GM23338 (cell line): ENCODE results near the gene NEK2. TPM values are rescaled to one million over a fixed set of nuclear protein-coding genes. Genes with fewer than 3 reads are reported as not detected.
"Not testable (repeated sequence)": the region's sequence is repeated elsewhere in the genome, so short reads cannot be mapped to it uniquely, and the experiment has no call there.

ENCODE experiments used
- ATAC-seq: fragments of 200-7000 bp; cut with Tn5 transposase; 3 replicates; pipeline ENCODE4 v1.9.1; 2020
- DNase-seq: peaks from one replicate; pipeline ENCODE4 v3.0.0-alpha.2; 2015; ENCODE audit warnings: low spot score
- H2AFZ ChIP-seq: fragments of 200-600 bp; sonication (generic); 2 replicates; pipeline ENCODE4 v1.8.0; 2016; ENCODE audit warnings: antibody characterized with exemption, mild to moderate bottlenecking, moderate library complexity
- H3F3A ChIP-seq: fragments of 200-600 bp; sonication (generic); replicated peaks from 2 replicates; pipeline ENCODE4 v1.8.0; 2017; ENCODE audit warnings: antibody characterized with exemption, mixed run types, low read depth
- H3K27ac ChIP-seq: fragments of 200-600 bp; sonication (generic); 2 replicates; pipeline ENCODE4 v1.6.1; 2016; ENCODE audit warnings: low read depth
- H3K27me3 ChIP-seq: fragments of 200-600 bp; sonication (generic); 2 replicates; pipeline ENCODE4 v1.8.0; 2016; ENCODE audit warnings: mild to moderate bottlenecking, mixed run types, moderate library complexity; ENCODE audit not compliant: insufficient read depth
- H3K36me3 ChIP-seq: fragments of 200-600 bp; sonication (generic); 2 replicates; pipeline ENCODE4 v1.8.0; 2016; ENCODE audit warnings: mild to moderate bottlenecking; ENCODE audit not compliant: insufficient read depth
- H3K4me1 ChIP-seq: fragments of 200-600 bp; sonication (generic); 2 replicates; pipeline ENCODE4 v1.8.0; 2016; ENCODE audit warnings: mild to moderate bottlenecking, moderate library complexity; ENCODE audit not compliant: insufficient read depth
- H3K4me2 ChIP-seq: fragments of 200-600 bp; sonication (generic); 2 replicates; pipeline ENCODE4 v1.7.1; 2017; ENCODE audit warnings: mixed run types
- H3K4me3 ChIP-seq: fragments of 200-600 bp; sonication (generic); 2 replicates; pipeline ENCODE4 v1.6.1; 2016; ENCODE audit warnings: mixed run types
- H3K79me2 ChIP-seq: fragments of 200-600 bp; sonication (generic); replicated peaks from 2 replicates; pipeline ENCODE4 v1.8.0; 2017; ENCODE audit warnings: mild to moderate bottlenecking; ENCODE audit not compliant: insufficient read depth
- H3K9me2 ChIP-seq: fragments of 200-600 bp; sonication (generic); 2 replicates; pipeline ENCODE4 v1.8.0; 2017; ENCODE audit not compliant: insufficient read depth
- H4K20me1 ChIP-seq: fragments of 200-600 bp; sonication (generic); replicated peaks from 2 replicates; pipeline ENCODE4 v1.8.0; 2017; ENCODE audit warnings: mild to moderate bottlenecking; ENCODE audit not compliant: insufficient read depth
- H3K27ac Mint-ChIP-seq: 2 replicates; pipeline ENCODE4 v1.8.0; 2020; ENCODE audit warnings: inconsistent platforms, mild to moderate bottlenecking, moderate library complexity, mixed read lengths
- H3K27me3 Mint-ChIP-seq: 3 replicates; pipeline ENCODE4 v1.8.0; 2022; ENCODE audit warnings: low read depth, mild to moderate bottlenecking, moderate library complexity, mixed read lengths, inconsistent platforms; ENCODE audit not compliant: insufficient read depth, poor library complexity
- H3K36me3 Mint-ChIP-seq: 3 replicates; pipeline ENCODE4 v1.8.0; 2021; ENCODE audit warnings: low read depth, mild to moderate bottlenecking, inconsistent platforms, moderate library complexity, mixed read lengths
- H3K4me1 Mint-ChIP-seq: 3 replicates; pipeline ENCODE4 v1.8.0; 2020; ENCODE audit warnings: mild to moderate bottlenecking, inconsistent platforms, mixed read lengths
- H3K4me3 Mint-ChIP-seq: 3 replicates; pipeline ENCODE4 v1.8.0; 2021; ENCODE audit warnings: moderate library complexity, mild to moderate bottlenecking, inconsistent platforms, mixed read lengths
- H3K9me3 Mint-ChIP-seq: 3 replicates; pipeline ENCODE4 v1.8.0; 2020; ENCODE audit warnings: moderate library complexity, mild to moderate bottlenecking, inconsistent platforms, mixed read lengths
- CREB1 ChIP-seq: fragments of 250-450 bp; sonication (Bioruptor Pico); IDR thresholded peaks from 2 replicates; pipeline ENCODE4 v1.5.0; 2020; ENCODE audit warnings: low read depth, mild to moderate bottlenecking, moderate library complexity
- JUNB ChIP-seq: IDR thresholded peaks from one replicate; pipeline ENCODE4 v1.6.1; 2016; ENCODE audit warnings: antibody characterized with exemption; ENCODE audit not compliant: unreplicated experiment
- STAT1 ChIP-seq: IDR thresholded peaks from one replicate; pipeline ENCODE4 v1.6.1; 2016; ENCODE audit warnings: antibody characterized with exemption; ENCODE audit not compliant: unreplicated experiment
- polyA plus RNA-seq: library from polyadenylated mRNA; unstranded; fragments of >200 nt; fragmentation: Nextera tagmentation; extraction: Ambion mirVana; gene quantifications from 2 replicates; pipeline ENCODE4 v1.2.1, GENCODE V29; 2016
- total RNA-seq: library from RNA; depleted of rRNA; stranded (reverse); fragments of >200 nt; shearing (Covaris generic); gene quantifications from 2 replicates; pipeline ENCODE4 v1.2.3, GENCODE V29; 2014
- TF ChIP-seq, protein P1 (sequence below): fragments of 250-450 bp; sonication (Bioruptor Pico); IDR thresholded peaks from 2 replicates; pipeline ENCODE4 v1.5.0; 2020; ENCODE audit warnings: mild to moderate bottlenecking, moderate library complexity

The NEK2 gene
- total and polyA plus RNA-seq, 2 experiments from 2014 or later = 17.0 to 24.9 TPM

DNA sequence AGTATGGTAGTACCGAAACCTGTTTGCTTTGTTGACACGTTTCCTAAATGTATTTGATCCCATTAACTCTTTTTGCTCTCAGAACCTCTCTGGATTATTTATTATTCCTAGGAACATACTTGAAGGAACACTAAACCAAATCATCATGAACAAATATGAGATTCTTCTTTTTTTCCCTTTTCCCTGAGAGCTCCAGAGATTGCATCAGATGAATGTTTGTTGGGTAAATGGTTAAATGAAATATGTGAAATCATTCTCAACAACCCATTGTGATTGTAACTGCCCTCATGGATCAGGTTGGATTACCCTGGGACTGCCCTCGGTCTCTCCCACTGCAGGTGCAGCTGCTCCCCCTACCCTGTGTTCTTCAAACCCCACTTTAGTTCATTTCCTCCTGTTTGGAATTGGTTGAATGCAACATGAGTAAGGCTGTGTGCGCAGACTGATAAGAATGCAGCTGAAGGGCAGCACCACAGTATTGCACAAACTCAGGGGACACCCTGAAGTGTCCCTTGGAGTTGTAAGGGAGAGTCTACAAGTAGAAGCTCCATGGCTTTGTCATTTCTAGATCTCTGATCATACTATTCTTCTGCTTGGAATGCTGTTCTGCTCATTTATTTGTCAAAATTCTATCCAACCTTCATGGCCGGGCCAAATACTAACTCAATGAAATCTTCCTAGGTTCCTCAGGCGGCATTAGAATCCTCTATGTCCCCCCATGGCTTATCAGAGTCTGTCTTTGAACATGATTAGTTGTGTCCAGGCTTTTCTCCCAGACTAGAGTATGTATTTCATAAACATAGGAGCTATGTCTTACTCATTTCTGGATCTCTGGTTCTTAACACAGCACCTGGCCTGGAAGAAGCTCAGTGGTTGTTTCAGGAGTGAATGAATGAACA, 47.1 kb upstream of the NEK2 start (continued):
- TF ChIP-seq, protein P1, sequence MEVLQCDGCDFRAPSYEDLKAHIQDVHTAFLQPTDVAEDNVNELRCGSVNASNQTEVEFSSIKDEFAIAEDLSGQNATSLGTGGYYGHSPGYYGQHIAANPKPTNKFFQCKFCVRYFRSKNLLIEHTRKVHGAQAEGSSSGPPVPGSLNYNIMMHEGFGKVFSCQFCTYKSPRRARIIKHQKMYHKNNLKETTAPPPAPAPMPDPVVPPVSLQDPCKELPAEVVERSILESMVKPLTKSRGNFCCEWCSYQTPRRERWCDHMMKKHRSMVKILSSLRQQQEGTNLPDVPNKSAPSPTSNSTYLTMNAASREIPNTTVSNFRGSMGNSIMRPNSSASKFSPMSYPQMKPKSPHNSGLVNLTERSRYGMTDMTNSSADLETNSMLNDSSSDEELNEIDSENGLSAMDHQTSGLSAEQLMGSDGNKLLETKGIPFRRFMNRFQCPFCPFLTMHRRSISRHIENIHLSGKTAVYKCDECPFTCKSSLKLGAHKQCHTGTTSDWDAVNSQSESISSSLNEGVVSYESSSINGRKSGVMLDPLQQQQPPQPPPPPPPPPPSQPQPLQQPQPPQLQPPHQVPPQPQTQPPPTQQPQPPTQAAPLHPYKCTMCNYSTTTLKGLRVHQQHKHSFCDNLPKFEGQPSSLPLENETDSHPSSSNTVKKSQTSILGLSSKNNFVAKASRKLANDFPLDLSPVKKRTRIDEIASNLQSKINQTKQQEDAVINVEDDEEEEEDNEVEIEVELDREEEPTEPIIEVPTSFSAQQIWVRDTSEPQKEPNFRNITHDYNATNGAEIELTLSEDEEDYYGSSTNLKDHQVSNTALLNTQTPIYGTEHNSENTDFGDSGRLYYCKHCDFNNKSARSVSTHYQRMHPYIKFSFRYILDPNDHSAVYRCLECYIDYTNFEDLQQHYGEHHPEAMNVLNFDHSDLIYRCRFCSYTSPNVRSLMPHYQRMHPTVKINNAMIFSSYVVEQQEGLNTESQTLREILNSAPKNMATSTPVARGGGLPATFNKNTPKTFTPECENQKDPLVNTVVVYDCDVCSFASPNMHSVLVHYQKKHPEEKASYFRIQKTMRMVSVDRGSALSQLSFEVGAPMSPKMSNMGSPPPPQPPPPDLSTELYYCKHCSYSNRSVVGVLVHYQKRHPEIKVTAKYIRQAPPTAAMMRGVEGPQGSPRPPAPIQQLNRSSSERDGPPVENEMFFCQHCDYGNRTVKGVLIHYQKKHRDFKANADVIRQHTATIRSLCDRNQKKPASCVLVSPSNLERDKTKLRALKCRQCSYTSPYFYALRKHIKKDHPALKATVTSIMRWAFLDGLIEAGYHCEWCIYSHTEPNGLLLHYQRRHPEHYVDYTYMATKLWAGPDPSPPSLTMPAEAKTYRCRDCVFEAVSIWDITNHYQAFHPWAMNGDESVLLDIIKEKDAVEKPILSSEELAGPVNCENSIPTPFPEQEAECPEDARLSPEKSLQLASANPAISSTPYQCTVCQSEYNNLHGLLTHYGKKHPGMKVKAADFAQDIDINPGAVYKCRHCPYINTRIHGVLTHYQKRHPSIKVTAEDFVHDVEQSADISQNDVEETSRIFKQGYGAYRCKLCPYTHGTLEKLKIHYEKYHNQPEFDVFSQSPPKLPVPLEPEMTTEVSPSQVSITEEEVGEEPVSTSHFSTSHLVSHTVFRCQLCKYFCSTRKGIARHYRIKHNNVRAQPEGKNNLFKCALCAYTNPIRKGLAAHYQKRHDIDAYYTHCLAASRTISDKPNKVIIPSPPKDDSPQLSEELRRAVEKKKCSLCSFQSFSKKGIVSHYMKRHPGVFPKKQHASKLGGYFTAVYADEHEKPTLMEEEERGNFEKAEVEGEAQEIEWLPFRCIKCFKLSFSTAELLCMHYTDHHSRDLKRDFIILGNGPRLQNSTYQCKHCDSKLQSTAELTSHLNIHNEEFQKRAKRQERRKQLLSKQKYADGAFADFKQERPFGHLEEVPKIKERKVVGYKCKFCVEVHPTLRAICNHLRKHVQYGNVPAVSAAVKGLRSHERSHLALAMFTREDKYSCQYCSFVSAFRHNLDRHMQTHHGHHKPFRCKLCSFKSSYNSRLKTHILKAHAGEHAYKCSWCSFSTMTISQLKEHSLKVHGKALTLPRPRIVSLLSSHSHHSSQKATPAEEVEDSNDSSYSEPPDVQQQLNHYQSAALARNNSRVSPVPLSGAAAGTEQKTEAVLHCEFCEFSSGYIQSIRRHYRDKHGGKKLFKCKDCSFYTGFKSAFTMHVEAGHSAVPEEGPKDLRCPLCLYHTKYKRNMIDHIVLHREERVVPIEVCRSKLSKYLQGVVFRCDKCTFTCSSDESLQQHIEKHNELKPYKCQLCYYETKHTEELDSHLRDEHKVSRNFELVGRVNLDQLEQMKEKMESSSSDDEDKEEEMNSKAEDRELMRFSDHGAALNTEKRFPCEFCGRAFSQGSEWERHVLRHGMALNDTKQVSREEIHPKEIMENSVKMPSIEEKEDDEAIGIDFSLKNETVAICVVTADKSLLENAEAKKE = no peak

DNA sequence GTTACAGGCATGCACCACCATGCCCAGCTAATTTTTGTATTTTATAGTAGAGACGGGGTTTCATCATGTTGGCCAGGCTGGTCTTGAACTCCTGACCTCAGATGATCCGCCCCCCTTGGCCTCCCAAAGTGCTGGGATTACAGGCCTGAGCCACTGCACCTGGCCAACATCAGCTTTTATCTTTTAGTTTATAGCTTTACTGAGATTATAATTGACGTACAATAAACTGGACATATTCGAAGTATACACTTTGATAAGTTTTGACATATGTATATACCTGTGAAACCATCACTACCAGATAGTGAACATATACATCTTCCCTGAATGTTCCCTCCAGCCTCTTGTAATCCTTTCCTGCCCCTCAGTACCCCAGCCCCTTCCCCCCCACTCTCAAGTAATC, 41.1 kb upstream of the NEK2 start:
- H3K4me3 ChIP-seq, H3K4me1 Mint-ChIP-seq, H3K9me3 Mint-ChIP-seq, H3K27ac Mint-ChIP-seq, H3K27me3 ChIP-seq, H3F3A ChIP-seq, ATAC-seq, H4K20me1 ChIP-seq, DNase-seq, H3K36me3 Mint-ChIP-seq, H3K27ac ChIP-seq, H3K4me2 ChIP-seq, H3K36me3 ChIP-seq, H3K9me2 ChIP-seq, H3K79me2 ChIP-seq, H3K4me1 ChIP-seq, H2AFZ ChIP-seq, H3K27me3 Mint-ChIP-seq, H3K4me3 Mint-ChIP-seq: not testable (repeated sequence)

- Mint-ChIP-seq H3K4me3 (no peak overlapping the region), H3K9me3 (no peaks in the 10 kb centered on the region), H3K4me1 (no peaks in the 10 kb centered on the region), H3K27me3 (peaks cover 2% of the 10 kb centered on the region), H3K36me3 (no peaks in the 10 kb centered on the region), H3K27ac (no peak overlapping the region)
- Histone ChIP-seq H3K4me2 (no peak overlapping the region), H3F3A (no peaks in the 10 kb centered on the region), H3K79me2 (no peaks in the 10 kb centered on the region), H3K27ac (no peak overlapping the region), H3K9me2 (no peaks in the 10 kb centered on the region), H2AFZ (no peak overlapping the region), H3K4me3 (no peak overlapping the region), H3K27me3 (no peaks in the 10 kb centered on the region), H4K20me1 (no peaks in the 10 kb centered on the region), H3K4me1 (no peaks in the 10 kb centered on the region), H3K36me3 (no peaks in the 10 kb centered on the region)
- ATAC-seq (no peak), DNase-seq (no peak)
- no peak for TF ChIP-seq CREB1
- TF ChIP-seq STAT1 = no peak
- no peak for TF ChIP-seq JUNB
Measured at GRCh38 chr1:211715971-211716370, 40.5 kb upstream of the NEK2 start.
